SU-DHL-6 (cell line): ENCODE data around the gene APCS.

ENCODE experiments used
- EZH2phosphoT487 ChIP-seq: fragments of 200-600 bp; sonication (generic), shearing (Covaris generic); conservative IDR thresholded peaks from 2 replicates; pipeline ENCODE4 v1.6.1; 2018; ENCODE audit warnings: mild to moderate bottlenecking, antibody characterized with exemption, low read length, moderate library complexity, mixed read lengths
- TF ChIP-seq, protein P1 (sequence below): fragments of 200-600 bp; sonication (generic); IDR thresholded peaks from one replicate; pipeline ENCODE4 v1.5.1; 2017; ENCODE audit warnings: antibody characterized with exemption, mild to moderate bottlenecking, low read length, moderate library complexity; ENCODE audit not compliant: insufficient read depth, poor library complexity, severe bottlenecking

DNA sequence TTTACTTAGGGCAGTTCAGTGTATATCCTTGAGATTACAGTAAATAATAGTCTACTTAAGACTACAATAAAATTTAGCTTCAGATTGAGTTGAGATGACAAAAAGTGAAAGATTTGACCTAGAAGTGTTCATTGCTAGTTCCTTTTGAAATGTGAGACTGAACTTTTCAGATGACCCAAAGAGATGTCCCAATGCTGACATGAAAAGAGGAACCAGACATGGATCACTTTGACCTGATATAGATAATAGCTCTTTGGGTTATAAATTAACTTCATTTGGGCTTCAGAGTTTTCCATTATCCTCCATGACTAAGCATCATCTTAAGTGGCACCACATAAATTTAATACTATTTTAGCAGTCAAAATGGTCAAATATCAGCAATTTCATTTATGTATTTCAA is 26.1 kb upstream of the APCS start:
- TF ChIP-seq, protein P1, sequence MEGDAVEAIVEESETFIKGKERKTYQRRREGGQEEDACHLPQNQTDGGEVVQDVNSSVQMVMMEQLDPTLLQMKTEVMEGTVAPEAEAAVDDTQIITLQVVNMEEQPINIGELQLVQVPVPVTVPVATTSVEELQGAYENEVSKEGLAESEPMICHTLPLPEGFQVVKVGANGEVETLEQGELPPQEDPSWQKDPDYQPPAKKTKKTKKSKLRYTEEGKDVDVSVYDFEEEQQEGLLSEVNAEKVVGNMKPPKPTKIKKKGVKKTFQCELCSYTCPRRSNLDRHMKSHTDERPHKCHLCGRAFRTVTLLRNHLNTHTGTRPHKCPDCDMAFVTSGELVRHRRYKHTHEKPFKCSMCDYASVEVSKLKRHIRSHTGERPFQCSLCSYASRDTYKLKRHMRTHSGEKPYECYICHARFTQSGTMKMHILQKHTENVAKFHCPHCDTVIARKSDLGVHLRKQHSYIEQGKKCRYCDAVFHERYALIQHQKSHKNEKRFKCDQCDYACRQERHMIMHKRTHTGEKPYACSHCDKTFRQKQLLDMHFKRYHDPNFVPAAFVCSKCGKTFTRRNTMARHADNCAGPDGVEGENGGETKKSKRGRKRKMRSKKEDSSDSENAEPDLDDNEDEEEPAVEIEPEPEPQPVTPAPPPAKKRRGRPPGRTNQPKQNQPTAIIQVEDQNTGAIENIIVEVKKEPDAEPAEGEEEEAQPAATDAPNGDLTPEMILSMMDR, result no peak
- no peak for TF ChIP-seq EZH2phosphoT487
